Stimulated activated CD8-positive, alpha-beta memory T cell treated with anti-CD3 and anti-CD28 coated beads, Interleukin-12 subunit alpha, Interleukin-12 subunit beta, amount 100 ng/mL, for 24 hours (primary cell): ENCODE results near the gene HOXC13.

Source experiments
- DNase-seq: peaks from one replicate; pipeline ENCODE4 v3.0.0-alpha.2; 2020; ENCODE audit errors: extremely low read depth

Gene HOXC13

DNA sequence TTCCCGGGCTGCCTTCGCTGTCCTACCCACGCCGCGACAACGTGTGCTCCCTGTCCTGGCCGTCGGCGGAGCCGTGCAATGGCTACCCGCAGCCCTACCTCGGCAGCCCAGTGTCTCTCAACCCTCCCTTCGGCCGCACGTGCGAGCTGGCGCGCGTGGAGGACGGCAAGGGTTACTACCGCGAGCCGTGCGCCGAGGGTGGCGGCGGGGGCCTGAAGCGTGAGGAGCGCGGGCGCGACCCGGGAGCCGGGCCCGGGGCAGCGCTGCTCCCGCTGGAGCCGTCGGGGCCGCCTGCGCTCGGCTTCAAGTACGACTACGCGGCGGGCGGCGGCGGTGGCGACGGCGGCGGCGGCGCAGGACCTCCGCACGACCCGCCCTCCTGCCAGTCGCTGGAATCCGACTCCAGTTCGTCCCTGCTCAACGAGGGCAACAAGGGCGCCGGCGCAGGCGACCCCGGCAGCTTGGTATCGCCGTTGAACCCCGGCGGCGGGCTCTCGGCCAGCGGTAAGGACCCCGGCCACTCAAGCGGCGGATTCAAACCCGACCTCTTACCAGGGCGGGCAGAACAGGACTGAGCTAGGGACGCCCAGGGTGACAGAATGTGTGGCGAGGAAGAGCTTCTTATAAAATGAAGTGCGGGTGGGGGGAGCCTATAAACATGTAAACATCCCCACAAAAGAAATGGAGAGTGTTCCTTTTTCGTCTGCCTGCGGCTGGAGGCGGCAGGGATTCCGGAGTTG, 16.6 kb downstream of the HOXC13 start:
- DNase-seq = no peak

DNA sequence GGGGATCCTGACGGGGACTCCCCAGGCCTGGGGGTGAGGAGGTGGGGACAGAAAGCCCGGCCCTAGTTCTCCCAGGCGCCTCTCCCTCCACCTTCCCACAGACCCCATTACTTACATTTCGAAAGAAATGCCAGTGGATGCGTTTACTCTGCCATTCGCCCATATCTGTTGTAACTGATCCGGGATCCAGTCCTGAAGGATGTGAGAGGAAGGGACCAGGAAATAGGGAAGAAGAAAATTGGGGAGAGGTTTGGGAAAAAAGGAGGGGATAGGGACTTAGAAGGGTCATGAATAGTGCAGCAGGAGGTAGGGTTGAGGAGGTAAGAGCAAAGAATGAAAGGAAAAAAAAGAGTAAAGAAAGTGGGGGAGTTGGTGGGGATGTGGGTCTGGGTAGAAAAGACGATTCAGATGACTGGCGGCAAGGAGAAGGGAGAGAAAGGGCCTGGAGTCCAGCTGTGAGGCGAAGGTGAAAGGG, 17.2 kb downstream of the HOXC13 start:
- DNase-seq = no peak

DNA sequence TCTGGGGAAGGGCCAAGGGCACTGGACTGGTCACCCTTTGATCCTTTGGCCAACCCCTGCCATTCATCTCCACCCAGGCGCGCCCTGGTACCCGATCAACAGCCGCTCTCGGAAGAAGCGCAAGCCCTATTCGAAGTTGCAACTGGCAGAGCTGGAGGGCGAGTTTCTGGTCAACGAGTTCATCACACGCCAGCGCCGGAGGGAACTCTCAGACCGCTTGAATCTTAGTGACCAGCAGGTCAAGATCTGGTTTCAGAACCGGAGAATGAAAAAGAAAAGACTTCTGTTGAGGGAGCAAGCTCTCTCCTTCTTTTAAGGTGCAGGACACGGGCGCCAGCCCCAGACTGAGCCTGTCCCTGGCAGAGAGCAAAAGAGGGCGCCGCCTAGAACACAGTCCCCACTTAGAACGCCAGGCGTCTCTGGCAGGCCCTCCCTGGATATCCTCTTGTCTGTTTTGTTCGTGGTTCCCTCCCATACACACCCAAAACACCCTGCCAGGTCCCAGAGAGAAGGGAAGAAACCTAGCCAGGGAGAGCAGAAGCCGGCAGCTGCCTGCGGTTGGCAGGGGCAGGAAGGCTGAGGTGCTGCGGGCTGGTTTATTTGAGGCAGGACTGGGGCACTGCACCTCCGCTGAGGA, 17.7 kb downstream of the HOXC13 start:
- no peak for DNase-seq

DNA sequence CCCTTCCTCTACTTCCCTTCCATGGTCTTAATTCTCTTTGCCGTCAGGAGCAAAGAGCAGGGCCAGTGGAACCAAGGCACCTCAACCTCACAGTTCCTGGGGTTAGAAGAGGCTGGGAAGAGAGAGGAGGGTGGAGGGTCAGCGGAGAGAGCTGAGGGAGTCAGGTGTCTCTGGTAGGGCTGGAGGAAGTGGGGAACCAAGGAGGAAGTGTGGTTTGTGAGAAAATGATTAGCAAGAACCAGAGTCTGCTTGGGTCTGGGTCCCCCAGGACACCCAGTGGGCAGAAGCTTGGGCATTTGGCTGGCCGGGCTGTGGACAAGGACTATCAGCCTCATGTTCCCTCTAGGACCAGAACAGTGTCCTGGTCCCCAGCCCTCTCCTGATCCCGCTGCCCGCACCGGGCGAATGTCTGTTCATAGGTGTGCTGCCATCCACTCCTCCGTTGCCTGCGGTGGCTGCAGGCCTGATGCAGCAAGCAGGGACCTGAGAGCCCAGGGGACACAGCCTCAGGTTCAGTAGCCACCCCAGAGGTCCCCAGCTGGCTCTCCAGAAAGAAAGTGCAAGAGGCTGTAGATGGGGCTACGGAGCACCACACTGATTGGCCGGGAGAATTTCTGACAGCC, 18.4 kb downstream of the HOXC13 start:
- DNase-seq = no peak

DNA sequence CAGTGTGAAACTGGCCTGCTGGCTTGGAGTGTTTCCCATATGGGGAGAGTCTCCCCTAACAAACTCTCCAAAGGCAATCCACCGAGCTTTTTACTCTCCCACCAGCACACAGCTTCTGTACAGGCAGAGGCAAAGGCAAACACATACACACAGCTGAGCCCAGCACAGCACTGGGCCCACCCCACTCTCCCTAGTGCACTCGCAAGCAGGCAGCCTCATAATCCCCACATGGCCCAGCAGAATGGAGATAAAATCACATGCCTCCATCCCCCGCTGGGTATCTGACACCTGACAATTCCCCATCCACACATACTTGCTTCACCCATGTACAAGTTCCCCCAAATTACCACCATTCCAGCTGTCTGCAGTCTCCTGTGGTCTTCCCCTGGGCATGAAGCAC, 19.5 kb downstream of the HOXC13 start:
- DNase-seq = no peak

DNA sequence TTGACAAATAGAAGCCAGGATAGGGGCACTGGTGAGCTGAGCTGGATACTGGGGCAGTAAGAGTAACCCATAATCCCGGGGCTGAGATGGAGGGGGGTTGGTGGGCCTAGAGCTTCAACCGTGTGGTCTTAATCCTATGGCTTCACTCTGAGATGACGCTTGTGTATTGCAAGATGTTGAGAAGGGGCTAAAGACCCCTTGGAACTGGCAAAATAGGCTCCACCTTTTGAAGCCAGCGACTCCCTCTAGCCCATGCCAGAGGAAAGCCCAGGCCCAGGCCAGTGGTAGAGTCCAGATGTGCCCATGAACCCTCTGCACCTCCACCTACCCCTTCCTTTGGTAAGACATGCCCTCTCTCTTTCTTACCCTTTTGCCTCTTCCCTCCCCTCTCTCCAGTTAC, 20.7 kb downstream of the HOXC13 start:
- no peak for DNase-seq

DNA sequence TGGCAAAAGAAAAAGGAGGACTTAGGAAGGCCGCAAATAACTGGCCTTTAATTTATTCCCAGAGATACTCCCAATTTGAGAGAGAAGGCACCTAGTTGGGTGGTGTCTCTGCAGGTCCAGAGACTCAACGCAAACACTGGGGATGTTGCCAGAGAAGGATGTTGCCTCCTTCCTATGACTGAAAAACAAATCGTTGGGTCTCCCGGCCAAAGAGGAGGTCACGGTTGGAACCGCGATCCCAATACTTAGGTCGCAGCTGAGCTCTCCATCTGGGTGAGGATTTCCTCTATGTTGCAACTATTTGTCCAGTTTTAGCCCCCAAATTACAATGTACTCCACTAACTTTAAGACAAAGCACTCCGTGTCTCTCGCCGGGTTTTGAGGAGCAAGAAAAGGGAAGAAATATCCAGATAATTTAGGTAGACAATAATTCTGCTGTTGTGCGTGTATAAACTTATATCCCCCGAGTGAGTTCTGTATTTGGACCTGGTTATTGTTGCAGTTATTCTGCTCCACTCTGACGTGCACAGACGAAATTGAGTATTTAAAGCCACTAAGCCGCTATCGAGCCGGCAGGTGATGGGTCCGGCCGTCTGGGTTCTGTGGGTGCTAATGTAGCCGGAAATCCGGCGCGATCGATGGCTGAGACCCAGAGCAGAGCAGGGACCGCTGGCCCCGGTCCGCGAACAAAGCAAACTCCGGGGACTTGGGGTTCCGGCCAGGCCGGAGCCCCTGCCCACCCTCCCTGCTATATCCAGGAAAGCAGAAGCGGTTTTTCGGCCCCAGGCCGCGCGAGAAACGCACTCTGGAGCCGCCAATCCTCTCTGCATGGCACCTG, 21.8 kb downstream of the HOXC13 start:
- no peak for DNase-seq

DNA sequence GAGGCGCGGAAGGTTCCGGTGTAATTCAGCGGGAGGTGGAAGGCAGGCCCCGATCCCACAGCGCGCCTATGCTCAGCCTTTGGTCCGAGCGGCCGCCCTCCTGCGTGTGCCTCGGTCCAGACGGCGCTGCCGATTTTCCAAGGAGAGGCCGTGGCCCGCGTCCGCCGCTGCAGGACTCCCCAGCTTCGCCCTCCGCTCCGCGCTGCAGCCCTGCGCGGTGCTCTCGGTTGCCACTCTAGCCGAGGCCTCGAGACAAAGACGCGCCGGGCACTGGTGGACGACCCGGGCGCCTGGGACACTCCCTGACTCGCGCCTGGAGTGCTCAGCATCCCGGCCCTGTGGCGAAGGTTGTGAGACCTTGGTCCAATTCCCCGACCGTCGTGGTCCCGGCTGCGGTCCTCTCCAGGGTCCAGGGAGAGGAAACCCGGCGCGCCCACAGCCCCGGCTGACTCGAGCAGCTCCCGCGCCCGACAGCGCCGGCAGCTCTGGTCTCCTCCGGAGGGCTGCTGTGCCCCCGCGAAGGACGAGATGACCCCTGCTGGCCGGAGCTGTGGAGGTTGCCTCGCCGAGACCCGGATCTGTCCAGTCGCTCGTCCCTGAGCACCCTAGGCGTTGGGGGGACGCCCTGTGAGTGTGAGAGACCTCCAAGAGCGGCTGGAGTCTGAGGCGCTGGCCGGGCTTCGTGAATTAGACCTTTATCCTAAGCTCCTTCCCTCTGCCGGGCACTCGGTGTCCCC, 22.6 kb downstream of the HOXC13 start:
- no peak for DNase-seq

DNA sequence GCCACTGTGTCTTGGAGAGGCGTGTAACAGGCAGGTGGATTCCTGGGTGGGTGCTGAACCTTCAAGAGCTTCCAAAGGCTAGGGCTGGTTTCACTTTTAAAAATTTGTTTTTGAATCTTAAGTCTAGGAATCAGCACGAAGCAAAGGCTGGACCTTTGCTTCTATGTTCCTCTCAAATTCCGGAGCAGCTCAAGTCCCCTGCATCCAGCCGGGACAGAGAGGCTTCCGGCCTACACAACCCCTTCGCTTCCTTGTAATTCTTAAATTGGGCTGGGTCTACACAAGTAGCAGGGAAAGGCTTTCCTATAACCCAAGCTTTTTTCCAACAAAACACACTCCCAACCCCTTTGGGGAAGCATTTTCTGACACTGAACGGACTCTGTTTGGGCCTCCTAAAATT, 24.4 kb downstream of the HOXC13 start:
- no peak for DNase-seq

DNA sequence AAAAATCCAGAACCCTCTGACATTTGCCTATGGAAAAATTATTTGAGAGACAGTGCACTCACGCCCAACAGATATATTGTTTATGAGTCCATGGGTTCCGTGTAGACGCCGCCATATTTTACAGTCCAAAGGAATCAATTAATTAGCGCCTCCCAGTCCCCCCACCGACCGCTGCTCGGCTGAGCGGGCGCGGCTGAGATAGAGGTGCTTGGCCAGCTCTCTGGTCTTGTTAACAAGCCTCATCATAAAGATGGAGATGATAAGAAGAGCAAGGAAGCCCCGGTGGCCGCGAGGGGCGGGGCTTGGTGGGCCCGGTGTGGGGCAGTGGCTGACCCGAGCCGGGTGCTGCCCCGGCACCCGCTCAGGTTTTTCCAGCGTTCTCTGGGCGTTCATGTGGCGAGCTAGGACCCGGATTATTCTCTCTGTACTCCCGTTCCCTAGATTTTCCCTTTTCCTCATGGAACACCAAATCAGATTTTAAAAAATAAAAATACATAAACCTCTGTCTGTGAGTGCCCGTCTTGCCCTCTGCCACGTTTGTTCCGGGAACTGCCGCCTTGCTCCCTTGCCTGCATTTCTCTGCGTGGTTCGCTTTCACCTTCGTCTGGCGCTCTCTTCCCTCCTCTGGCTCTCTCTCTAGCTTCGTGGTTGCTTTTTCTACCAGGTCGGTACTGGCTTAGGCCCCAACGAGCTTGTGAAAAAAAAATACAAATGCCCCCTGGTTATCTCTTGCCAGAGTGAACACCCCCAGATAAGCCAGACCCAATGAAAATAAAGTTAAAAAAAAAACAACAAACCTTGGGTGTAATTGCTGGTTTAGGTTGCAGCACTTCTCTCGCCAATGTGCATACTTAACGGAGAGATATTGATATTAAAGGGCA, 25.0 kb downstream of the HOXC13 start:
- DNase-seq = no peak

DNA sequence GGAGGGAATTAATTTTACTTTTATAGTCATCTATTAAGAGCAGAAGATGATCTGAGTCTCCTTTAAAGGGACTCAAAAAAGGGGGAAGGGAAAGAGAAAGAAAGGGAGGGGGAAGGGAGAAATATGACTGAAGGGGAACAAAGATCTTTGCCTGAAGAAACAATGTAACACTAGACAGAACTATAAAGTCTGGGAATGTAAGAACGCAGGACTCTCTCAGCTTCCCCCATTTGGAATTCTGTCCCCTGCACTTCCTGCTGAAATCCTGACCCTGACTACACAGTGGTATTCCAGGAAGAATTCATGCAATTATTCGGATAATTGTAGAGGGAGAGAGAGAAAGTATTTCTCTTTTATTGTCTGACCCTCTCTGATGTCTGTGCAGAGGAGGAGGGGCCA, 25.7 kb downstream of the HOXC13 start:
- DNase-seq = no peak

DNA sequence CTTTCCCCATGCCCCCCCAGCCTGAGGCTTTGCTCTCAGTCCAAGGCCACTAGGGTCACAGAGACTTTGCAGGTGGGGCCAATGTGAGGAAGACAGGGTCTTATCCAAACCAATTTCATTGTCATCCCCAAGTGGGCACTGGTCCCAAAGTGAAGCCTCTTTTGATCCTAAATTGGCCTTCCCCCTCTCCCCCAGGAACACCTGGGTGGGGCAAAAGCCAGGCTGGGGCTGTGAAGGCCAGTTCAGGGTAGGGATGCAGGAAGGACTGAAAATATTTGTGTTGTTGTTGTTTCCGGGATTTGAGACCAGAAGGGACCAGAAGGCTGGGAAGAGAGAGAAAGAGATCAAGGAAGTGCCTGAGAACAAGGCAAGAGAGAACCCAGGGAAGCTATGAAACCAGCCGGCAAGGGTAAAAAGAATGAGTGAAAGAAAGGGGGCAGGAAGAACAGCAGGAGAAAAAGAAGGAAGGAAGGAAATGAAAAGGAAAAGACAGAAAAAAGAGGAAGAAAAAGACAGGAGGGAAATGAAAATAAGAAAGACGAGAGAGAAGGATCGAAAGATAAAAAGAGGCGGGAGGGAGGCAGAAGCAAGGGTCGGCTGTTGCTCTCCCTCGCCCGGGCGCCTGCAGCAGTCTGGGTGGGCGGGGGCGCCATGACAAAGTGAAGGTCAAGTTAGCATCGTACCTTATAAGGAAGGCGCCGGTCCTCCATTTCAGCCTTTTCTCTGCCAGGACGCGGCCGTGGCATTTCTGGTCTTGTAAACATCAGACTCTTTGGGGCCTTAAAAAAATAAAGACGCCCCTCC, 26.9 kb downstream of the HOXC13 start:
- DNase-seq = no peak

DNA sequence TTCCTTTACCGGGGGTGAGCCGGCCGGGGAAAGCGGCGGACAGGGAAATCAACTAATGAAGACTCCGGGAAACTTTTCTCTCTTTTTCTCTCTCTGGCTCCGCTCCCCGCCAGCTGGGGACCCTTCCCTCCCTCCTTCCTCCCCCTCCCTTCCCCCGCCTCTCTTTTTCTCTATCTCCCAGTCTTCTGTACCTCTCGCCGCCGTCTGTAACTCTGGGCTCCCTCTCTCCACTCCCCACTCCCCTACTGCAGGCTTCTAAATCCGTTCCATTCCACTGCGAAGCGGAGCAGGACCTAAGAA, 27.4 kb downstream of the HOXC13 start:
- no peak for DNase-seq

DNA sequence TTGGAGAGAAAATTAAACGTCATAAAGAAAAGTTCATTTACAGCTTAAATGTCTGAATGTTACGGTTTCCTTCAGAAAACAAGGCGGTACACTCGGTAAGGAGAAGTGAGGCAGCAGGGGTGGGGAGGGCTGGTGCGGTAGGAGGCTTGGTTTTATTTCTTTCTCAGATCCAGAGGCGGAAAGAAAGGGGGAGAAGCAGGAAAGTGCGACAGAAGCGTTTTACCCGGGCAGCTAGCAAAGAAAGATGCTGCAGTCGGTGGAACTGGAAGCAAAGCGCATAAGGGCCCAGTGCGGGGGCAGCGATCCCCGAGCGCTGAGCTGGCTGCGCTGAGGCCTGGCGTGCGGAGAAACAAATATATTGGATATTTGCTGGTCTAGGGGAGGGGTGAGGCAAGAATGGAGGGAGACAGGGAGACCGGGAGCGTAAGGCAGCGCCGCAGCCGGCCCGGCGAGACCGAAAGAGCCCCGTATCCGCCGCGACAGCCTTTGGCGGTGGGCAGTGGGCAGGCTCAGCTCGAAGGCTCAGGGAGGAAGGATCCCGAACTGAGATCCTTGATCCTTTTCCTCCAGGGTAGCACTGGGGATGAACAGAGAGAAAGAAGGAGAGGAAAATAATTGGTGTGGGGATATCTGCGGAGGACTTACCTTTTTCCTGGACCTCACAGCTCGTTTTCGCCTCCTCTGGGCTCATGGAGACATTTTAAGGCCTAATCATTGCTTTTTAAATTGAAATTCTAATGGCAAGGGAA, 27.9 kb downstream of the HOXC13 start:
- no peak for DNase-seq

DNA sequence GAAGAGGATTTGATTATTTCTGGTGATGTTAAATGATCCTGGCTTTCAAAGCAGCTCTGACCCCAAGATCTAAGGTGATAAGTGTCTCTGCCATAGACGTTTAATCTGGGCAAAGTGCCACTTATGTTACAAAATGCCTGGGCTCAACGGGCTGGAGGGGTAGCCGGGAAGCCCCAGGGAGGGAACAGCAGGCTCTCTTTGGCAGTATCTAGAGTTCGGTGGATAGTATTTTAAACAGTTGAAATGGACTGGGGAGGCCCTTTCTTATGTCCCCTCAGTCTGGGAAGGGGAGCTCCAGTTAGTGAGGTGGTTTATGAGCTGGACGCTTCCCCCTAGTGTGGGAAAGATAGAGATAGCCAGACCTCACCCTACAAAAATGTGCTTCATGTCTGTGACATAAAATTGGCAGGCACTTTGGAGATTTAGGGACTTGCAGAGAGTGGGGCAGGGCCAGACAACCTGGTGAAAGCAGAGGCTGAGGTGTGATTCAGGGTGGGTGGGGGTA, 28.8 kb downstream of the HOXC13 start:
- no peak for DNase-seq

DNA sequence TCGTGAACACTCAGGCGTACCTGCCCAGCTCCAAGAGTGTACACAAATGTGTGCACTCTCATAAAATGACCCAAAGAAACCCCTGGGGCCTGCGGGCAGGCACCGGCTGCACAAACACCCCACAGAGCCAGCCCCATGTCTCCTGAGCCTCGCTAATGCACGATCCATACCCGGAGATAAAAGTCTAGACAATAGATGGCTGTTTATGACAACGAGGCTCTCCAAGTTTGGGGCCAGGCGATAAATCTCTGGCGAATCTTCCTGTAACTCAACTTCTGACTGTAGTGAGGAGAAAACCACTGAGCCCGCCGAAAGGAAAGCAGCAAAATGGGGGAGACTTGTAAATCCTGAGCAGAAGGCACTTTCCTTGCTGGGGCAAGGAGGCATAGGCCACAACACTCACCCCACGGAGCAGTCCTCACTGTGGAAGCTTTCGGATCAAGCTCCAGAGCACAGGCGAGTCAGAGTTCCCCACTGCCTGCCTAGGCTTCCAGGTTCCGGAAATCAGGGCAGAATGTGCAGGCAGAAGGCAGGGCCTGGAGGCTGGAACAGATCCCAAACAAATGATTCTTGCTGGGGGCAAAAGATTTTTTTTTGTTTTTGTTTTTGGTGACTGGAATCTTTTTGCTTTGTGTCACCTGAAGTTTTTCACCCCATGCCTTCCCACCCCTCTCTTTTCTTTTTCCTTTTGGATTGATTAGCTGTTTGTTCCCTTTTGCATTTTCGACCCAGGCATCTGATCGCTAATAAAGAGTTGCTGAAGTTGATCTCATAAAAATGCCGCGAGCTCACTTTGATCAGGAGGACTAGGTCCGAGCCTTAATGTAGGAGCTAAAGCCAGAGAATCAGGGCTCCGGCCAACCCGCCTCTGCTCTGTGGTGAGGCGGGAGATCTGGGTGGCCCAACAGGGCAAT, 29.8 kb downstream of the HOXC13 start:
- DNase-seq = no peak

DNA sequence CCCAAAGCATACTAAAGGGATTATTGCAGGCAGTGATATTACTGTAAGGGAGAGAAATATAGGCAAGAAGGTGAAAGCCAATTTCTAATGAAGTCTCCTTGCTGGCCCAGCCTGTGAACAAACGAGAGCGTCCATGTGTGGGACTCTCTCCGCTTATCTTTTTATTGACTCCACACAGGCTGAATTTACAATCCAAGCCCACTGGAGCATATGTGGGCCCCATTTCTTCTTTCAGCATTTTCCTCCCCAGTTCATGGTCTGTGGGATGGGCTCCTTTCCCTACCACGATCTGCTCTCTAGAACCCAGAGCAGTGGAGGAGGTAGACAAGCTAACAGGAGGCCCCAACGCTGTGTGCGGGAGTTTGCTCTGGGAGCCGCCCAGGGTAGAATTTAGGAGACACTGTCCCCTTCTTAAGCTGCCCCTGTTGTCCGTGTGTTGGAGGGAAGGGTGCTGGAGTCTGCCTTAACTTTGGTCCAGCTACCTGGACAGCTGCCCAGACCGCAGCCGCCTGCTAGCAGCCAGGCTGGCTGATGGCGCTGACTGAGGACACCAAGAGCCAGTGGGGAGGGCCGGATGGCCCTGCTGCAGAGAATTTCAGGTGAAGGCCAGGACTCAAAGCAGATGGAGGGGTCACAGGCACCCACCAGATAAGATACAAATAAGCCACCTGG, 31.1 kb downstream of the HOXC13 start:
- no peak for DNase-seq
